Natural killer cell (primary cell): ENCODE results near the gene EXOC4. TPM values are rescaled to one million over a fixed set of nuclear protein-coding genes. Genes with fewer than 3 reads are reported as not detected.

Experiments used
- ATAC-seq, 3 donors: fragments of 150-1000 bp in 2 of 3; fragments of 200-7000 bp in 1 of 3; cut with Tn5 transposase; 1 replicate in 1 of 3; 2 replicates in 2 of 3; pipeline ENCODE4 v1.10.0; 2021; ENCODE audit warnings: mild to moderate bottlenecking in 2 of 3, moderate library complexity in 2 of 3
- DNase-seq, 2 donors: peaks; one replicate each; pipeline versions ENCODE4 v3.0.0 to v3.0.0-alpha.2; 2013 to 2021; ENCODE audit warnings: mixed read lengths in 1 of 2
- H3K27ac ChIP-seq: one replicate; pipeline ENCODE4 v1.5.1; 2013; ENCODE audit warnings: mild to moderate bottlenecking, low read length
- H3K27me3 ChIP-seq: one replicate; pipeline ENCODE4 v1.6.1; 2013; ENCODE audit warnings: low read length; ENCODE audit not compliant: control insufficient read depth, insufficient read depth
- H3K36me3 ChIP-seq: one replicate; pipeline ENCODE4 v1.6.1; 2013; ENCODE audit warnings: low read length; ENCODE audit not compliant: control insufficient read depth, insufficient read depth
- H3K4me1 ChIP-seq: one replicate; pipeline ENCODE4 v1.6.1; 2013; ENCODE audit warnings: low read length; ENCODE audit not compliant: control insufficient read depth, insufficient read depth
- H3K4me3 ChIP-seq: one replicate; pipeline ENCODE4 v1.5.1; 2013; ENCODE audit warnings: low read length
- H3K9me3 ChIP-seq: one replicate; pipeline ENCODE4 v1.6.1; 2013; ENCODE audit warnings: low read length; ENCODE audit not compliant: control insufficient read depth, insufficient read depth
- H3K27ac Mint-ChIP-seq, 2 donors: one replicate each; pipeline ENCODE4 v1.8.0; 2022; ENCODE audit warnings: mild to moderate bottlenecking in 2 of 2, mixed read lengths in 2 of 2, moderate library complexity in 1 of 2
- H3K27me3 Mint-ChIP-seq, 2 donors: one replicate each; pipeline ENCODE4 v1.8.0; 2022; ENCODE audit warnings: low read depth in 2 of 2, mixed read lengths in 2 of 2
- H3K36me3 Mint-ChIP-seq: one replicate; pipeline ENCODE4 v1.8.0; 2022; ENCODE audit warnings: mixed read lengths
- H3K4me1 Mint-ChIP-seq, 2 donors: one replicate each; pipeline ENCODE4 v1.8.0; 2022; ENCODE audit warnings: mixed read lengths in 2 of 2
- H3K4me3 Mint-ChIP-seq: one replicate; pipeline ENCODE4 v1.8.0; 2022; ENCODE audit warnings: mild to moderate bottlenecking, moderate library complexity, mixed read lengths
- H3K9me3 Mint-ChIP-seq, 2 donors: one replicate each; pipeline ENCODE4 v1.8.0; 2022; ENCODE audit warnings: mixed read lengths in 2 of 2
- WGBS: methylation state at CpG from one replicate; pipeline ENCODE4 v1.1.7; 2013; ENCODE audit warnings: missing lambda C conversion rate; ENCODE audit not compliant: insufficient coverage; 5-methylcytosine and 5-hydroxymethylcytosine counted together
- intact Hi-C: fragments of 100-400 bp; cut with micrococcal nuclease; formaldehyde crosslinking; loops from one replicate; pipeline ENCODE4 v1.14.2; 2022
- total RNA-seq, 4 donors: library from RNA; stranded (reverse); fragments of 120-200 nt in 1 of 4; gene quantifications; one replicate each; pipeline versions ENCODE4 v1.2.3 to v1.2.4, GENCODE V29; 2013 to 2022
- TF ChIP-seq, protein P1 (sequence below): fragments of 200-600 bp; IDR thresholded peaks from one replicate; pipeline ENCODE4 v1.8.0; 2022; ENCODE audit warnings: antibody characterized with exemption

Gene EXOC4
- total RNA-seq, 3 donors from 2014 or later (not counting 1 experiment from before 2014, with no cell fraction given), result 105 to 148 (median 123) TPM

DNA sequence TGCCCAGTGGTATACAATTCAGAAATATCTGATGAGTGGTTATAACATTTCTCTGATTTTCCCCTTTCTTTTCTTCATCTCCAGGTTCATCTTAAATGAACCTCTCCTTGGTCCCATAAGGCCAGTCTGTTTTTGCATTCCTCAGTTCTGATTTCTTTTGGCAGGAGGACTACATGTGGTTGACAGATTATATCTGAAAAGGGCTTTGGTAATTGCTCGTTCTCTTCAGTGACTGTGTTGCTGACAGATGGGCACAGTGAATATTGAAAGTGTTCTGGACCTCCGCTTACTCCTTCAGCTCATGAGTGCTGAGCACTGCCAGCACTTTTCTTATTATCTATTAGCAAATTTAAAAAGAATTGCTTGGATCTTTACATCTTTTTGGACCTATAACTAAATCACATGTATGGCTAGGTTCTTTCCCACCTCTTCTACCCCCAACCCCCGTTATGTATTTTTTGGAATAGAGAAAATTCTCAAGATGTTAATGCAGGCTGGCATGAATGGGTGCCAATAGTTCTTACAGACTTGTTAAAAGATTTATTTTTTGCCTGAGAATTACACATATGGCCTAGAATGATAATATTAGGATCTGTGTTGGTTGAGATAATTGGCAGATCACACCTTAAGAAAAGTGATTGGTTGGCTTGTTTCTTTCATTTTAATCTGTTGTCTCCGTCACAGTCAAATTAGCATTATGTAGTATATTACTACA lies 323.0 kb downstream of the EXOC4 start:
- DNase-seq, result no peak
- 88% methylated on average over 2 of the region's 4 CpGs for WGBS
- no peaks in the 10 kb centered on the region for H3K9me3 Mint-ChIP-seq

DNA sequence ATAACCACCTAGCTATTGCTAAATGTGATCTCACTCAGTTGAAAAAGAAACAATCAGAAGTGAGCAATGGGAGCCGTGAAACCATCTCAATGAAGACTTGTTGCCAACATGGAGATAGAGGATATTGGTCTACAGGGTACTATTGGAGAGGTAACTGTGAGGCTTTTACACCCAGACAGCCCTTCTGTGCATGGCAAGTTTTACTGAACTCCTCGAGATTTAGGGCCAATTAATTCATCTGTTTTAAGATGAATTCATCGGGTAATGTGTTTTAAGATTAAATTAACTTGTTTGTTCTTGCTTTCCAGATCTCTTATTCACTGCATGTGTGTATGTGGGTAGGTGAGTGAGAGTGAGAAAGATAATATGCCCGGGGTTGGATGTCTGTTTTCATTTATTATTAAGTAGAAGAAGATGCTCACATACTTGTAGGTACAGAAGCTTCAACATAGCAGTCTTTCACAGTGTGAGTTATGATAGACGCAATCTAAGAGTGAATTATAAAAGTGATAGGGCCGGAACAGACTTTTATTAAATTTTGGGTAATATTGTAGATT lies 323.8 kb downstream of the EXOC4 start:
- no peak overlapping the region for H3K4me3 Mint-ChIP-seq
- H3K27me3 Mint-ChIP-seq, result no peaks in the 10 kb centered on the region
- DNase-seq (no peak), ATAC-seq (no peak)
- H3K9me3 ChIP-seq, result no peaks in the 10 kb centered on the region
- no peaks in the 10 kb centered on the region for H3K36me3 ChIP-seq
- intact Hi-C loops, result no loop called here
- no peaks in the 10 kb centered on the region for H3K4me1 ChIP-seq
- H3K27me3 ChIP-seq, result no peaks in the 10 kb centered on the region
- H3K4me1 Mint-ChIP-seq, result peaks cover 7 to 19% of the 10 kb centered on the region in 2 donors
- H3K36me3 Mint-ChIP-seq, result no peaks in the 10 kb centered on the region
- H3K27ac ChIP-seq, result no peak overlapping the region
- 94% methylated on average over 5 of the region's 6 CpGs for WGBS
- TF ChIP-seq, protein P1, sequence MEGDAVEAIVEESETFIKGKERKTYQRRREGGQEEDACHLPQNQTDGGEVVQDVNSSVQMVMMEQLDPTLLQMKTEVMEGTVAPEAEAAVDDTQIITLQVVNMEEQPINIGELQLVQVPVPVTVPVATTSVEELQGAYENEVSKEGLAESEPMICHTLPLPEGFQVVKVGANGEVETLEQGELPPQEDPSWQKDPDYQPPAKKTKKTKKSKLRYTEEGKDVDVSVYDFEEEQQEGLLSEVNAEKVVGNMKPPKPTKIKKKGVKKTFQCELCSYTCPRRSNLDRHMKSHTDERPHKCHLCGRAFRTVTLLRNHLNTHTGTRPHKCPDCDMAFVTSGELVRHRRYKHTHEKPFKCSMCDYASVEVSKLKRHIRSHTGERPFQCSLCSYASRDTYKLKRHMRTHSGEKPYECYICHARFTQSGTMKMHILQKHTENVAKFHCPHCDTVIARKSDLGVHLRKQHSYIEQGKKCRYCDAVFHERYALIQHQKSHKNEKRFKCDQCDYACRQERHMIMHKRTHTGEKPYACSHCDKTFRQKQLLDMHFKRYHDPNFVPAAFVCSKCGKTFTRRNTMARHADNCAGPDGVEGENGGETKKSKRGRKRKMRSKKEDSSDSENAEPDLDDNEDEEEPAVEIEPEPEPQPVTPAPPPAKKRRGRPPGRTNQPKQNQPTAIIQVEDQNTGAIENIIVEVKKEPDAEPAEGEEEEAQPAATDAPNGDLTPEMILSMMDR, result no peak
- H3K27ac Mint-ChIP-seq, result no peak overlapping the region
- no peaks in the 10 kb centered on the region for H3K9me3 Mint-ChIP-seq
- H3K4me3 ChIP-seq, result no peak overlapping the region

More for the DNA sequence above, 323.0 kb downstream of the EXOC4 start:
- H3K27ac Mint-ChIP-seq, result no peak overlapping the region
- H3K36me3 Mint-ChIP-seq, result no peaks in the 10 kb centered on the region
- H3K9me3 ChIP-seq, result no peaks in the 10 kb centered on the region
- TF ChIP-seq, protein P1, result no peak
- no peaks in the 10 kb centered on the region for H3K4me1 ChIP-seq
- peaks cover 7 to 19% of the 10 kb centered on the region in 2 donors for H3K4me1 Mint-ChIP-seq
- H3K27me3 ChIP-seq, result no peaks in the 10 kb centered on the region
- no peak overlapping the region for H3K4me3 Mint-ChIP-seq
- intact Hi-C loops, result no loop called here
- H3K36me3 ChIP-seq, result no peaks in the 10 kb centered on the region
- ATAC-seq, result no peak
- no peak overlapping the region for H3K4me3 ChIP-seq
- no peaks in the 10 kb centered on the region for H3K27me3 Mint-ChIP-seq
- H3K27ac ChIP-seq, result no peak overlapping the region

DNA sequence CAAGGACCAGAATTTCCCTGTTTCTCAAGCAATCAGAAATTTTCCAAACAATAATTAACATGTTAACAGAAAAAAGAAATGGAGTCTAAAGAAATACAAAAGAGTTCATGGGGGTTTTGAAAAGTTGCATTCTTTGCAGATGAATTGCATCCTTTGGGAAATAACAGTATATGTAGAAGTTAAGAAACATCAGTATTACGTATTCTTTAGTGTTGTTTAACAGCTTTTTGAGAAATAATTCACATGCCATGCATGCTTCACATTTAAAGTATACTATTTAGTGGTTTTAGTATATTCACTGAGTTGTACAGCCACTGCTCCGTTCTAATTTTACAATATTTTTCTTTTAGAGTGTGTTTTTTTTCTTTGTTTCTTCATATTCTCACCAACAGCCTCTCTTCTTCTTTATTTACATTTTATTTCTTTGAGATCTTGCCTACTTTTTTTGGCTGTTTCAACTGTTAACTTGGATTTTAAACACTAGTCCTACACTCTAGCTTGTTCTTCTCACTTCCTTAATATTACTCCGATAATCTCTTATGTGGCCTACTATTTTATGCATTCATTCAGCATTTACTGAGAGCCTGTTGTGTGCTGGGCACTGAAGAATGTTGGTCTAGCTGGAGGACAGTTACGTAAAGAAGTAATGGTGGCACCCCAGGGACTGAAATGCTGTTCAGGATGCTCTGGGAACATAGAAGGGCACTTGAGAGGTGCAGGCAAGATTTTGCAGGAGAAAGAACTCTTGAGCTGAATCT lies 330.1 kb downstream of the EXOC4 start:
- H3K36me3 ChIP-seq, result no peaks in the 10 kb centered on the region
- H3K4me1 Mint-ChIP-seq, result peaks cover 21 to 23% of the 10 kb centered on the region in 2 donors
- H3K27ac ChIP-seq, result no peak overlapping the region
- no peaks in the 10 kb centered on the region for H3K27me3 Mint-ChIP-seq
- intact Hi-C loops, result no loop called here
- no peaks in the 10 kb centered on the region for H3K27me3 ChIP-seq
- TF ChIP-seq, protein P1, result no peak
- ATAC-seq (no peak), DNase-seq (no peak)
- H3K36me3 Mint-ChIP-seq, result no peaks in the 10 kb centered on the region
- no peak overlapping the region for H3K27ac Mint-ChIP-seq
- H3K4me3 ChIP-seq, result no peak overlapping the region
- 96% methylated on average over 1 of the region's 4 CpGs for WGBS
- H3K4me3 Mint-ChIP-seq, result no peak overlapping the region
- H3K4me1 ChIP-seq, result no peaks in the 10 kb centered on the region
- no peaks in the 10 kb centered on the region for H3K9me3 Mint-ChIP-seq
- no peaks in the 10 kb centered on the region for H3K9me3 ChIP-seq
